ENCODE results near the gene KLHL9.
"Not testable (repeated sequence)": the region's sequence is repeated elsewhere in the genome, so short reads cannot be mapped to it uniquely, and the experiment has no call there.

KLHL9 gene

GRCh38 chr9:21334701-21335632, at the start of gene KLHL9:
Gene KLHL9 (minus strand): TSS chr9:21335404. CDS start chr9:21334859, 545 bp downstream.
- H3K27me3 Mint-ChIP-seq (ENCODE audit: low read depth), result peaks cover 16% of the 10 kb centered on the region
- peaks cover 40% of the 10 kb centered on the region for H3K4me1 Mint-ChIP-seq (ENCODE audit: low read depth)
- peak within 1 kb of the TSS; percentile 81 for H3K27ac Mint-ChIP-seq
- peak within 1 kb of the TSS; percentile 88 for H3K4me3 Mint-ChIP-seq
- no peaks in the 10 kb centered on the region for H3K9me3 Mint-ChIP-seq
- H3K36me3 Mint-ChIP-seq (ENCODE audit: low read depth), result peaks cover 28% of the 10 kb centered on the region

- H3K36me3 Mint-ChIP-seq (ENCODE audit: low read depth), result no peaks in the 10 kb centered on the region
- peaks cover 13% of the 10 kb centered on the region for H3K4me1 Mint-ChIP-seq (ENCODE audit: low read depth)
- H3K27ac Mint-ChIP-seq, result no peak overlapping the region
- H3K9me3 Mint-ChIP-seq, result no peaks in the 10 kb centered on the region
- peaks cover 61% of the 10 kb centered on the region for H3K27me3 Mint-ChIP-seq (ENCODE audit: low read depth)
- no peak overlapping the region for H3K4me3 Mint-ChIP-seq
These were observed 48.4 kb upstream of the KLHL9 start for GRCh38 chr9:21383627-21384026.

GRCh38 chr9:21381448-21382339, 46.5 kb upstream of the KLHL9 start:
- Mint-ChIP-seq H3K9me3 (no peaks in the 10 kb centered on the region), H3K27me3 (ENCODE audit: low read depth) (peaks cover 61% of the 10 kb centered on the region), H3K4me3 (no peak overlapping the region), H3K27ac (no peak overlapping the region), H3K4me1 (ENCODE audit: low read depth) (peaks cover 14% of the 10 kb centered on the region), H3K36me3 (ENCODE audit: low read depth) (no peaks in the 10 kb centered on the region)

GRCh38 chr9:21371467-21371866, 36.3 kb upstream of the KLHL9 start:
- peaks cover 56% of the 10 kb centered on the region for H3K27me3 Mint-ChIP-seq (ENCODE audit: low read depth)
- H3K4me3 Mint-ChIP-seq; H3K27ac Mint-ChIP-seq; H3K36me3 Mint-ChIP-seq (ENCODE audit: low read depth); H3K4me1 Mint-ChIP-seq (ENCODE audit: low read depth); H3K9me3 Mint-ChIP-seq: not testable (repeated sequence)

- no peak within 1 kb of the TSS for H3K27ac Mint-ChIP-seq
- H3K27me3 Mint-ChIP-seq (ENCODE audit: low read depth), result peaks cover 61% of the 10 kb centered on the region
- no peaks in the 10 kb centered on the region for H3K36me3 Mint-ChIP-seq (ENCODE audit: low read depth)
- no peak within 1 kb of the TSS for H3K4me3 Mint-ChIP-seq
- no peaks in the 10 kb centered on the region for H3K4me1 Mint-ChIP-seq (ENCODE audit: low read depth)
- no peaks in the 10 kb centered on the region for H3K9me3 Mint-ChIP-seq
These were observed 32.8 kb upstream of the KLHL9 start, which contains the start of gene IFNA13 for GRCh38 chr9:21367957-21368356. Gene IFNA13 (minus strand): TSS chr9:21368057. CDS start chr9:21368010, 47 bp downstream.

- not testable (repeated sequence) for H3K9me3 Mint-ChIP-seq; H3K36me3 Mint-ChIP-seq (ENCODE audit: low read depth); H3K27ac Mint-ChIP-seq; H3K4me3 Mint-ChIP-seq; H3K4me1 Mint-ChIP-seq (ENCODE audit: low read depth)
- H3K27me3 Mint-ChIP-seq (ENCODE audit: low read depth), result peaks cover 65% of the 10 kb centered on the region
These were observed 32.0 kb upstream of the KLHL9 start for GRCh38 chr9:21367169-21367568.

- Mint-ChIP-seq H3K36me3 (ENCODE audit: low read depth) (no peaks in the 10 kb centered on the region), H3K9me3 (no peaks in the 10 kb centered on the region), H3K27ac (no peak overlapping the region), H3K27me3 (ENCODE audit: low read depth) (peaks cover 66% of the 10 kb centered on the region), H3K4me3 (no peak overlapping the region), H3K4me1 (ENCODE audit: low read depth) (peaks cover 12% of the 10 kb centered on the region)
These were observed 27.1 kb upstream of the KLHL9 start for GRCh38 chr9:21362287-21362686.

GRCh38 chr9:21357479-21358460, 22.6 kb upstream of the KLHL9 start:
- H3K9me3 Mint-ChIP-seq, result peaks cover 6% of the 10 kb centered on the region
- H3K4me3 Mint-ChIP-seq, result peak overlapping the region; percentile 41
- H3K4me1 Mint-ChIP-seq (ENCODE audit: low read depth), result peaks cover 16% of the 10 kb centered on the region
- peak overlapping the region; percentile 65 for H3K27ac Mint-ChIP-seq
- H3K27me3 Mint-ChIP-seq (ENCODE audit: low read depth), result peaks cover 74% of the 10 kb centered on the region
- no peaks in the 10 kb centered on the region for H3K36me3 Mint-ChIP-seq (ENCODE audit: low read depth)

GRCh38 chr9:21350787-21351186, 15.6 kb upstream of the KLHL9 start, which contains the start of gene IFNA6:
Gene IFNA6 (minus strand): TSS chr9:21350887. CDS start chr9:21350887, 0 bp downstream.
- Mint-ChIP-seq H3K9me3 (peaks cover 6% of the 10 kb centered on the region), H3K4me1 (ENCODE audit: low read depth) (no peaks in the 10 kb centered on the region), H3K27ac (no peak within 1 kb of the TSS), H3K4me3 (no peak within 1 kb of the TSS), H3K36me3 (ENCODE audit: low read depth) (no peaks in the 10 kb centered on the region), H3K27me3 (ENCODE audit: low read depth) (peaks cover 69% of the 10 kb centered on the region)

- Mint-ChIP-seq H3K36me3 (ENCODE audit: low read depth) (peaks cover 2% of the 10 kb centered on the region), H3K4me1 (ENCODE audit: low read depth) (no peaks in the 10 kb centered on the region), H3K27ac (no peak overlapping the region), H3K4me3 (no peak overlapping the region), H3K9me3 (peaks cover 7% of the 10 kb centered on the region), H3K27me3 (ENCODE audit: low read depth) (peaks cover 60% of the 10 kb centered on the region)
These were observed 13.3 kb upstream of the KLHL9 start for GRCh38 chr9:21348430-21348970.

GRCh38 chr9:21340735-21341134, 5.5 kb upstream of the KLHL9 start:
- Mint-ChIP-seq H3K4me1 (ENCODE audit: low read depth) (peaks cover 5% of the 10 kb centered on the region), H3K4me3 (no peak overlapping the region)

GRCh38 chr9:21336457-21336856, 1.3 kb upstream of the KLHL9 start:
- H3K4me3 Mint-ChIP-seq, result peak overlapping the region; percentile 75
- peaks cover 22% of the 10 kb centered on the region for H3K36me3 Mint-ChIP-seq (ENCODE audit: low read depth)
- H3K27ac Mint-ChIP-seq, result peak overlapping the region; percentile 64
- peaks cover 18% of the 10 kb centered on the region for H3K27me3 Mint-ChIP-seq (ENCODE audit: low read depth)
- peaks cover 30% of the 10 kb centered on the region for H3K4me1 Mint-ChIP-seq (ENCODE audit: low read depth)
- H3K9me3 Mint-ChIP-seq, result no peaks in the 10 kb centered on the region

More at GRCh38 chr9:21340735-21341134, 5.5 kb upstream of the KLHL9 start:
- H3K9me3 Mint-ChIP-seq, result peaks cover 9% of the 10 kb centered on the region
- H3K27me3 Mint-ChIP-seq (ENCODE audit: low read depth), result peaks cover 49% of the 10 kb centered on the region
- H3K27ac Mint-ChIP-seq, result no peak overlapping the region
- peaks cover 2% of the 10 kb centered on the region for H3K36me3 Mint-ChIP-seq (ENCODE audit: low read depth)

- Mint-ChIP-seq H3K9me3 (no peaks in the 10 kb centered on the region), H3K27me3 (ENCODE audit: low read depth) (peaks cover 4% of the 10 kb centered on the region), H3K27ac (no peak overlapping the region), H3K4me1 (ENCODE audit: low read depth) (peaks cover 44% of the 10 kb centered on the region), H3K36me3 (ENCODE audit: low read depth) (peaks cover 28% of the 10 kb centered on the region), H3K4me3 (peak overlapping the region; percentile 88)
These were observed 2.0 kb downstream of the KLHL9 start for GRCh38 chr9:21333226-21333625.
